GM12878 (cell line): Measurements from ENCODE around the gene IRX6.

Source experiments
- BCL11A ChIP-seq: IDR thresholded peaks from 2 replicates; pipeline ENCODE4 v1.6.1; 2011; ENCODE audit warnings: low read depth, low read length
- CHD2 ChIP-seq: IDR thresholded peaks from 2 replicates; pipeline ENCODE4 v1.6.1; 2011; ENCODE audit warnings: low read depth, low read length, improper control_type of control experiment, borderline replicate concordance
- CREB1 ChIP-seq: IDR thresholded peaks from 2 replicates; pipeline ENCODE4 v1.6.1; 2012; ENCODE audit warnings: low read depth, mild to moderate bottlenecking, inconsistent platforms
- EZH2 ChIP-seq: IDR thresholded peaks from 2 replicates; pipeline ENCODE4 v1.6.1; 2012; ENCODE audit warnings: low read depth, mild to moderate bottlenecking, control low read depth, inconsistent platforms, low read length, borderline replicate concordance; ENCODE audit not compliant: control insufficient read depth
- KDM1A ChIP-seq: fragments of 200-600 bp; sonication (generic); IDR thresholded peaks from 2 replicates; pipeline ENCODE4 v1.6.1; 2016; ENCODE audit warnings: borderline replicate concordance
- POLR2A ChIP-seq: IDR thresholded peaks from 2 replicates; pipeline ENCODE4 v1.6.1; 2011; ENCODE audit warnings: low read depth, mild to moderate bottlenecking, low read length
- YY1 ChIP-seq: IDR thresholded peaks from 2 replicates; pipeline ENCODE4 v1.6.1; 2011; ENCODE audit warnings: low read depth, mild to moderate bottlenecking, low read length
- TF ChIP-seq, protein P1 (sequence below), 3 experiments: IDR thresholded peaks in 2 of 3; conservative IDR thresholded peaks in 1 of 3; 2 replicates each; pipeline ENCODE4 v1.5.1; 2011; ENCODE audit warnings: low read depth in 3 of 3, low read length in 3 of 3, mild to moderate bottlenecking in 3 of 3, control low read depth in 2 of 3, moderate library complexity in 2 of 3, inconsistent platforms in 1 of 3, mixed read lengths in 1 of 3; ENCODE audit not compliant: control insufficient read depth in 2 of 3, insufficient read depth in 1 of 3; ENCODE audit errors: extremely low read depth in 1 of 3

DNA sequence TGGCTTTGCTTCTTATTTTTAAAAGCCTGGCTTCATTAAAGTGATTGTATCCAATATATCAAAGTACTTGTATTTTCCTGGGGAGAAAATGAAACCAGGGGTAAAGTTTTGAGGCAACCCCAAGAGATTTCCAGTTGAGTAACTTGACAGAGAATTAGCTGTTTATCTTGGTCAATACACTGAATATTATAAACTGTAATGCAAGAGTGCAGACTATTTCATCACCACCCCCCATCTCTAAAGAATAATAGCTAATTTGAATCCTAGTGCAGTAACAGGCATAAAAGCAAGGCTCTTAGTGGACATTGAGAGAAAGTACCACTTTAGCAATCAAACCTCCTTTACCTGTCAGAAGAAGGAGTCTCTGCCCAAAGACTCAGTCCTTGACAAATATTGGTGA lies 27.0 kb downstream of the IRX6 start:
- TF ChIP-seq CREB1 (no peak), EZH2 (no peak), CHD2 (no peak), YY1 (no peak), POLR2A (no peak), KDM1A (no peak), BCL11A (no peak)
- TF ChIP-seq, protein P1, sequence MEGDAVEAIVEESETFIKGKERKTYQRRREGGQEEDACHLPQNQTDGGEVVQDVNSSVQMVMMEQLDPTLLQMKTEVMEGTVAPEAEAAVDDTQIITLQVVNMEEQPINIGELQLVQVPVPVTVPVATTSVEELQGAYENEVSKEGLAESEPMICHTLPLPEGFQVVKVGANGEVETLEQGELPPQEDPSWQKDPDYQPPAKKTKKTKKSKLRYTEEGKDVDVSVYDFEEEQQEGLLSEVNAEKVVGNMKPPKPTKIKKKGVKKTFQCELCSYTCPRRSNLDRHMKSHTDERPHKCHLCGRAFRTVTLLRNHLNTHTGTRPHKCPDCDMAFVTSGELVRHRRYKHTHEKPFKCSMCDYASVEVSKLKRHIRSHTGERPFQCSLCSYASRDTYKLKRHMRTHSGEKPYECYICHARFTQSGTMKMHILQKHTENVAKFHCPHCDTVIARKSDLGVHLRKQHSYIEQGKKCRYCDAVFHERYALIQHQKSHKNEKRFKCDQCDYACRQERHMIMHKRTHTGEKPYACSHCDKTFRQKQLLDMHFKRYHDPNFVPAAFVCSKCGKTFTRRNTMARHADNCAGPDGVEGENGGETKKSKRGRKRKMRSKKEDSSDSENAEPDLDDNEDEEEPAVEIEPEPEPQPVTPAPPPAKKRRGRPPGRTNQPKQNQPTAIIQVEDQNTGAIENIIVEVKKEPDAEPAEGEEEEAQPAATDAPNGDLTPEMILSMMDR (IDR thresholded peaks at IDR 0.05 in 2 of 3, conservative IDR thresholded peaks at IDR 0.05 in 1 of 3; ENCODE audit: control insufficient read depth in 2 of 3, extremely low read depth in 1 of 3, insufficient read depth in 1 of 3, low read depth in 3 of 3, low read length in 3 of 3) = no peak
